Stimulated activated effector memory CD8-positive, alpha-beta T cell treated with anti-CD3 and anti-CD28 coated beads, Interleukin-12 subunit alpha, Interleukin-12 subunit beta, amount 100 ng/mL, for 72 hours (primary cell): ENCODE results near the gene FMNL1.

Experiments
- ATAC-seq: fragments of 150-1000 bp; cut with Tn5 transposase; 2 replicates; pipeline ENCODE4 v1.10.0; 2021
- DNase-seq, 2 donors: peaks; one replicate each; pipeline ENCODE4 v3.0.0; 2021 to 2022; ENCODE audit warnings: low spot score in 2 of 2
- H3K27ac Mint-ChIP-seq: one replicate; pipeline ENCODE4 v1.8.0; 2022; ENCODE audit warnings: mild to moderate bottlenecking, mixed read lengths
- H3K36me3 Mint-ChIP-seq: one replicate; pipeline ENCODE4 v1.8.0; 2022; ENCODE audit warnings: mild to moderate bottlenecking, mixed read lengths
- H3K4me1 Mint-ChIP-seq: one replicate; pipeline ENCODE4 v1.8.0; 2022; ENCODE audit warnings: mixed read lengths
- H3K4me3 Mint-ChIP-seq: one replicate; pipeline ENCODE4 v1.8.0; 2022; ENCODE audit warnings: mild to moderate bottlenecking, mixed read lengths
- H3K9me3 Mint-ChIP-seq: one replicate; pipeline ENCODE4 v1.8.0; 2022; ENCODE audit warnings: mixed read lengths

Gene FMNL1

GRCh38 chr17:45258981-45259380 is 37.3 kb downstream of the FMNL1 start:
- H3K9me3 Mint-ChIP-seq: no peaks in the 10 kb centered on the region
- peaks cover 32% of the 10 kb centered on the region for H3K36me3 Mint-ChIP-seq
- peaks cover 57% of the 10 kb centered on the region for H3K4me1 Mint-ChIP-seq
- no peak for ATAC-seq
- no peak for DNase-seq
- H3K27ac Mint-ChIP-seq: no peak overlapping the region
- H3K4me3 Mint-ChIP-seq: no peak overlapping the region

- peak overlapping the region; percentile 11 for H3K27ac Mint-ChIP-seq
- no peak overlapping the region for H3K4me3 Mint-ChIP-seq
- H3K4me1 Mint-ChIP-seq: peaks cover 48% of the 10 kb centered on the region
- DNase-seq: no peak
- no peaks in the 10 kb centered on the region for H3K9me3 Mint-ChIP-seq
- ATAC-seq: no peak
- peaks cover 45% of the 10 kb centered on the region for H3K36me3 Mint-ChIP-seq
Observed at GRCh38 chr17:45260204-45260783, 38.6 kb downstream of the FMNL1 start.

- Mint-ChIP-seq H3K4me3 (peak within 1 kb of the TSS; percentile 76), H3K27ac (peak within 1 kb of the TSS; percentile 32), H3K9me3 (no peaks in the 10 kb centered on the region), H3K4me1 (peaks cover 39% of the 10 kb centered on the region), H3K36me3 (peaks cover 57% of the 10 kb centered on the region)
- DNase-seq (peak; percentile 41 to 79), ATAC-seq (peak; percentile 79)
Observed at GRCh38 chr17:45261577-45262515, 40.2 kb downstream of the FMNL1 start, which contains the start of gene SPATA32. Gene SPATA32 (minus strand): TSS chr17:45262094. CDS start chr17:45262016, 78 bp downstream.

GRCh38 chr17:45262516-45263476 is 41.1 kb downstream of the FMNL1 start:
- ATAC-seq (no peak), DNase-seq (no peak)
- peaks cover 66% of the 10 kb centered on the region for H3K36me3 Mint-ChIP-seq
- peak overlapping the region; percentile 76 for H3K4me3 Mint-ChIP-seq
- H3K4me1 Mint-ChIP-seq: peaks cover 30% of the 10 kb centered on the region
- H3K27ac Mint-ChIP-seq: peak overlapping the region; percentile 32
- no peaks in the 10 kb centered on the region for H3K9me3 Mint-ChIP-seq

- Mint-ChIP-seq H3K27ac (peak overlapping the region; percentile 32), H3K36me3 (peaks cover 73% of the 10 kb centered on the region), H3K4me3 (no peak overlapping the region), H3K9me3 (no peaks in the 10 kb centered on the region), H3K4me1 (peaks cover 29% of the 10 kb centered on the region)
- no peak for ATAC-seq
- DNase-seq: no peak
Observed at GRCh38 chr17:45263477-45263860, 41.8 kb downstream of the FMNL1 start.

- ATAC-seq: no peak
- Mint-ChIP-seq H3K36me3 (peaks cover 83% of the 10 kb centered on the region), H3K27ac (peak overlapping the region; percentile 23), H3K9me3 (no peaks in the 10 kb centered on the region), H3K4me1 (peaks cover 29% of the 10 kb centered on the region), H3K4me3 (no peak overlapping the region)
- DNase-seq: no peak
Observed at GRCh38 chr17:45264430-45264829, 42.7 kb downstream of the FMNL1 start.

- Mint-ChIP-seq H3K36me3 (peaks cover 88% of the 10 kb centered on the region), H3K4me3 (no peak overlapping the region), H3K27ac (peak overlapping the region; percentile 23), H3K9me3 (no peaks in the 10 kb centered on the region), H3K4me1 (peaks cover 29% of the 10 kb centered on the region)
- no peak for ATAC-seq
- no peak for DNase-seq
Observed at GRCh38 chr17:45264988-45265387, 43.3 kb downstream of the FMNL1 start.

- peaks cover 97% of the 10 kb centered on the region for H3K36me3 Mint-ChIP-seq
- H3K9me3 Mint-ChIP-seq: no peaks in the 10 kb centered on the region
- H3K4me1 Mint-ChIP-seq: peaks cover 32% of the 10 kb centered on the region
- peak overlapping the region; percentile 29 for H3K27ac Mint-ChIP-seq
- H3K4me3 Mint-ChIP-seq: no peak overlapping the region
- DNase-seq: no peak
- ATAC-seq: no peak
Observed at GRCh38 chr17:45265821-45266220, 44.1 kb downstream of the FMNL1 start.

GRCh38 chr17:45266372-45266926 is 44.8 kb downstream of the FMNL1 start:
- H3K9me3 Mint-ChIP-seq: no peaks in the 10 kb centered on the region
- no peak for DNase-seq
- H3K27ac Mint-ChIP-seq: peak overlapping the region; percentile 78
- peaks cover 98% of the 10 kb centered on the region for H3K36me3 Mint-ChIP-seq
- no peak for ATAC-seq
- peaks cover 31% of the 10 kb centered on the region for H3K4me1 Mint-ChIP-seq
- no peak overlapping the region for H3K4me3 Mint-ChIP-seq

GRCh38 chr17:45267436-45268055 is 45.9 kb downstream of the FMNL1 start:
- Mint-ChIP-seq H3K36me3 (peaks cover 100% of the 10 kb centered on the region), H3K4me3 (no peak overlapping the region), H3K9me3 (no peaks in the 10 kb centered on the region), H3K4me1 (peaks cover 21% of the 10 kb centered on the region), H3K27ac (peak overlapping the region; percentile 78)
- ATAC-seq: no peak
- DNase-seq: no peak

- no peak for DNase-seq
- no peak overlapping the region for H3K4me3 Mint-ChIP-seq
- no peaks in the 10 kb centered on the region for H3K9me3 Mint-ChIP-seq
- peaks cover 12% of the 10 kb centered on the region for H3K4me1 Mint-ChIP-seq
- H3K27ac Mint-ChIP-seq: peak overlapping the region; percentile 69
- ATAC-seq: peak; percentile 47
- H3K36me3 Mint-ChIP-seq: peaks cover 100% of the 10 kb centered on the region
Observed at GRCh38 chr17:45269912-45270311, 48.2 kb downstream of the FMNL1 start.

GRCh38 chr17:45270828-45271418 is 49.2 kb downstream of the FMNL1 start:
- peak; percentile 69 for ATAC-seq
- peaks cover 100% of the 10 kb centered on the region for H3K36me3 Mint-ChIP-seq
- H3K9me3 Mint-ChIP-seq: no peaks in the 10 kb centered on the region
- no peak overlapping the region for H3K4me3 Mint-ChIP-seq
- peak overlapping the region; percentile 12 for H3K27ac Mint-ChIP-seq
- peak; percentile 50 to 74 for DNase-seq
- H3K4me1 Mint-ChIP-seq: peaks cover 12% of the 10 kb centered on the region

GRCh38 chr17:45271603-45272002 is 49.9 kb downstream of the FMNL1 start:
- peaks cover 12% of the 10 kb centered on the region for H3K4me1 Mint-ChIP-seq
- H3K9me3 Mint-ChIP-seq: no peaks in the 10 kb centered on the region
- peaks cover 100% of the 10 kb centered on the region for H3K36me3 Mint-ChIP-seq
- no peak overlapping the region for H3K4me3 Mint-ChIP-seq
- ATAC-seq: no peak
- no peak overlapping the region for H3K27ac Mint-ChIP-seq
- no peak for DNase-seq

- peaks cover 100% of the 10 kb centered on the region for H3K36me3 Mint-ChIP-seq
- H3K4me1 Mint-ChIP-seq: peaks cover 20% of the 10 kb centered on the region
- DNase-seq: no peak
- no peaks in the 10 kb centered on the region for H3K9me3 Mint-ChIP-seq
- no peak overlapping the region for H3K4me3 Mint-ChIP-seq
- H3K27ac Mint-ChIP-seq: peak overlapping the region; percentile 74
- ATAC-seq: no peak
Observed at GRCh38 chr17:45273551-45273957, 51.9 kb downstream of the FMNL1 start.
